ENCODE measurements around the gene BPIFB3.

BPIFB3 gene

GRCh38 chr20:33012327-33013189, 41.1 kb upstream of the BPIFB3 start:
- no peak for TF ChIP-seq ZNF274 (IDR thresholded peaks at IDR 0.05; ENCODE audit: low read depth, low read length)

GRCh38 chr20:33013701-33014326, 39.9 kb upstream of the BPIFB3 start:
- no peak overlapping the region for H3K4me3 ChIP-seq (ENCODE audit: low read length)
- TF ChIP-seq ZNF274 (IDR thresholded peaks at IDR 0.05; ENCODE audit: low read depth, low read length), result no peak

More at GRCh38 chr20:33012327-33013189, 41.1 kb upstream of the BPIFB3 start:
- H3K4me3 ChIP-seq (ENCODE audit: low read length), result no peak overlapping the region

GRCh38 chr20:33014336-33015113, 39.2 kb upstream of the BPIFB3 start:
- no peak for TF ChIP-seq ZNF274 (IDR thresholded peaks at IDR 0.05; ENCODE audit: low read depth, low read length)

GRCh38 chr20:33015114-33015484, 38.6 kb upstream of the BPIFB3 start:
- H3K4me3 ChIP-seq (ENCODE audit: low read length), result no peak overlapping the region
- no peak for TF ChIP-seq ZNF274 (IDR thresholded peaks at IDR 0.05; ENCODE audit: low read depth, low read length)

More at GRCh38 chr20:33014336-33015113, 39.2 kb upstream of the BPIFB3 start:
- no peak overlapping the region for H3K4me3 ChIP-seq (ENCODE audit: low read length)

- H3K4me3 ChIP-seq (ENCODE audit: low read length), result no peak overlapping the region
- no peak for TF ChIP-seq ZNF274 (IDR thresholded peaks at IDR 0.05; ENCODE audit: low read depth, low read length)
These were observed 37.8 kb upstream of the BPIFB3 start for GRCh38 chr20:33015700-33016580.

GRCh38 chr20:33016581-33017109, 37.1 kb upstream of the BPIFB3 start:
- TF ChIP-seq ZNF274 (IDR thresholded peaks at IDR 0.05; ENCODE audit: low read depth, low read length), result no peak

GRCh38 chr20:33017542-33017941, 36.2 kb upstream of the BPIFB3 start:
- H3K4me3 ChIP-seq (ENCODE audit: low read length), result no peak overlapping the region
- TF ChIP-seq ZNF274 (IDR thresholded peaks at IDR 0.05; ENCODE audit: low read depth, low read length), result no peak

More at GRCh38 chr20:33016581-33017109, 37.1 kb upstream of the BPIFB3 start:
- no peak overlapping the region for H3K4me3 ChIP-seq (ENCODE audit: low read length)

- no peak for TF ChIP-seq ZNF274 (IDR thresholded peaks at IDR 0.05; ENCODE audit: low read depth, low read length)
These were observed 35.4 kb upstream of the BPIFB3 start for GRCh38 chr20:33018169-33018931.

GRCh38 chr20:33019465-33020277, 34.0 kb upstream of the BPIFB3 start:
- no peak for TF ChIP-seq ZNF274 (IDR thresholded peaks at IDR 0.05; ENCODE audit: low read depth, low read length)
- no peak overlapping the region for H3K4me3 ChIP-seq (ENCODE audit: low read length)

More at GRCh38 chr20:33018169-33018931, 35.4 kb upstream of the BPIFB3 start:
- no peak overlapping the region for H3K4me3 ChIP-seq (ENCODE audit: low read length)

- no peak for TF ChIP-seq ZNF274 (IDR thresholded peaks at IDR 0.05; ENCODE audit: low read depth, low read length)
- no peak overlapping the region for H3K4me3 ChIP-seq (ENCODE audit: low read length)
These were observed 33.2 kb upstream of the BPIFB3 start for GRCh38 chr20:33020278-33021161.

GRCh38 chr20:33021879-33022278, 31.8 kb upstream of the BPIFB3 start:
- no peak overlapping the region for H3K4me3 ChIP-seq (ENCODE audit: low read length)
- TF ChIP-seq ZNF274 (IDR thresholded peaks at IDR 0.05; ENCODE audit: low read depth, low read length), result no peak
